GM23248 (cell line): Measurements from ENCODE around the gene DUS2. TPM values are rescaled to one million over a fixed set of nuclear protein-coding genes. Genes with fewer than 3 reads are reported as not detected.
"Not testable (repeated sequence)": the region's sequence is repeated elsewhere in the genome, so short reads cannot be mapped to it uniquely, and the experiment has no call there.

Experiments used
- DNase-seq: peaks from one replicate; pipeline ENCODE4 v3.0.0-alpha.2; 2015
- H2AFZ ChIP-seq: fragments of 200-600 bp; sonication (generic); 2 replicates; pipeline ENCODE4 v1.6.1; 2016; ENCODE audit warnings: antibody characterized with exemption
- H3F3A ChIP-seq: fragments of 200-600 bp; sonication (generic); 2 replicates; pipeline ENCODE4 v1.6.1; 2016; ENCODE audit warnings: mild to moderate bottlenecking, antibody characterized with exemption, mixed run types; ENCODE audit not compliant: insufficient read depth
- H3K27ac ChIP-seq: fragments of 200-600 bp; sonication (generic); 2 replicates; pipeline ENCODE4 v1.5.1; 2016; ENCODE audit warnings: mild to moderate bottlenecking
- H3K27me3 ChIP-seq: fragments of 200-600 bp; sonication (generic); replicated peaks from 2 replicates; pipeline ENCODE4 v1.6.1; 2016; ENCODE audit warnings: mild to moderate bottlenecking; ENCODE audit not compliant: insufficient read depth
- H3K36me3 ChIP-seq: fragments of 200-600 bp; sonication (generic); 2 replicates; pipeline ENCODE4 v1.6.1; 2016; ENCODE audit warnings: low read depth, mild to moderate bottlenecking
- H3K4me1 ChIP-seq: fragments of 200-600 bp; sonication (generic); 2 replicates; pipeline ENCODE4 v1.6.1; 2016; ENCODE audit warnings: mild to moderate bottlenecking; ENCODE audit not compliant: insufficient read depth
- H3K4me2 ChIP-seq: fragments of 200-600 bp; sonication (generic); one replicate; pipeline ENCODE4 v1.6.1; 2016; ENCODE audit warnings: mild to moderate bottlenecking; ENCODE audit not compliant: unreplicated experiment
- H3K4me3 ChIP-seq: fragments of 200-600 bp; sonication (generic); 2 replicates; pipeline ENCODE4 v1.5.1; 2016; ENCODE audit warnings: mild to moderate bottlenecking
- H3K79me2 ChIP-seq: fragments of 200-600 bp; sonication (generic); 2 replicates; pipeline ENCODE4 v1.6.1; 2016; ENCODE audit warnings: mild to moderate bottlenecking; ENCODE audit not compliant: insufficient read depth
- H3K9ac ChIP-seq: fragments of 200-600 bp; sonication (generic); 2 replicates; pipeline ENCODE4 v1.6.1; 2016; ENCODE audit warnings: mild to moderate bottlenecking
- H3K9me2 ChIP-seq: fragments of 200-600 bp; sonication (generic); 2 replicates; pipeline ENCODE4 v1.6.1; 2016; ENCODE audit warnings: mixed run types, mild to moderate bottlenecking, moderate library complexity; ENCODE audit not compliant: insufficient read depth
- H3K9me3 ChIP-seq: fragments of 200-600 bp; sonication (generic); one replicate; pipeline ENCODE4 v1.6.1; 2017; ENCODE audit warnings: low read depth
- H4K20me1 ChIP-seq: fragments of 200-600 bp; sonication (generic); 2 replicates; pipeline ENCODE4 v1.6.0; 2016; ENCODE audit not compliant: insufficient read depth
- EZH2 ChIP-seq: fragments of 200-600 bp; sonication (generic); IDR thresholded peaks from 2 replicates; pipeline ENCODE4 v1.6.1; 2018; ENCODE audit warnings: antibody characterized with exemption, mild to moderate bottlenecking; ENCODE audit not compliant: insufficient read depth, poor library complexity, severe bottlenecking
- EZH2phosphoT487 ChIP-seq: fragments of 200-600 bp; sonication (generic); IDR thresholded peaks from 2 replicates; pipeline ENCODE4 v1.6.1; 2018; ENCODE audit warnings: antibody characterized with exemption, moderate library complexity, mild to moderate bottlenecking, low read depth; ENCODE audit not compliant: insufficient read depth
- WGBS, 2 experiments: methylation state at CpG; one replicate each; pipeline ENCODE4 v1.1.6; 2015 to 2017; ENCODE audit warnings: low lambda C conversion rate in 2 of 2, low coverage in 1 of 2; ENCODE audit errors: missing lambda C conversion rate in 2 of 2; 5-methylcytosine and 5-hydroxymethylcytosine counted together
- in situ Hi-C: fragments of 300-500 bp; cut with MboI; formaldehyde crosslinking; loops from 2 replicates; pipeline ENCODE4 v1.15.0; 2020
- polyA plus RNA-seq: library from polyadenylated mRNA; unstranded; fragments of >200 nt; fragmentation: Nextera tagmentation; extraction: Ambion mirVana; gene quantifications from 2 replicates; pipeline ENCODE4 v1.2.1, GENCODE V29; 2016
- total RNA-seq: library from RNA; depleted of rRNA; stranded (reverse); fragments of >200 nt; shearing (Covaris generic); gene quantifications from 2 replicates; pipeline ENCODE4 v1.2.3, GENCODE V29; 2014

The DUS2 gene
- total and polyA plus RNA-seq, 2 experiments from 2014 or later, result 14.0 to 18.4 TPM

DNA sequence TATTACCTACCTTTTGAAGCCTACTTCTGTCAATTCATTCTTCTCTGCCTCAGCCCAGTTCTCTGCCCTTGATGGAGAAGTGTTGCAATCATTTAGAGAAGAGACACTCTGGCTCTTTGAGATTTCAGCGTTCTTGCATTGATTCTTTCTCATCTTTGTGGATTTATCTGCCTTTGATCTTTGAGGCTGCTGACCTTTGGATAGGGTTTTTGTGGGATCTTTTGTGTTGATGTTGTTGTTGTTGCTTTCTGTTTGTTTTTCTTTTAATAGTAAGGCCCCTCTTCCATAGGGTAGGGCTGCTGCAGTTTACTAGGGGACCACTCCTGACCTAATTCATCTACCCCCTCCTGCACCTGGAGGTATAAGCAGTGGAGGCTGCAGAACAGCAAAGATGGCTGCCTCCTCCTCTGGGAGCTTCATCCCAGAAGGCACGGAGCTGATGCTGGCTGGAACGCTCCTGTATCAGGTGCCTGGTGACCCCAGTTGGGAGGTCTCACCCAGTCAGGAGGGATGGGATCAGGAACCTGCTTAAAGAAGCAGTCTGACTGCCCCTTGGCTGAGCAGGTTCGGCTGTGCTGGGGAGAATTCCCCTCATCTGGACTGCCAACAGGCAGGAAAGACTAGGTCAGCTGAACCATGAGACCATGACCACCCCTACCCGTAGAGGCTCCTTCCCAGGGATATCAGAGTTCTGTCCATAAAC is 90.1 kb downstream of the DUS2 start:
- H3K27me3 ChIP-seq, result no peaks in the 10 kb centered on the region
- H3K4me3 ChIP-seq, result no peak overlapping the region
- H3K36me3 ChIP-seq, result no peaks in the 10 kb centered on the region
- H3K9ac ChIP-seq, result no peak overlapping the region
- H3K4me2 ChIP-seq, result no peak overlapping the region
- H3K9me3 ChIP-seq, result no peaks in the 10 kb centered on the region
- no peak overlapping the region for H2AFZ ChIP-seq
- TF ChIP-seq EZH2phosphoT487 (no peak), EZH2 (no peak)
- no peak overlapping the region for H3K27ac ChIP-seq
- WGBS, 2 experiments, result 88 to 96% methylated on average over 5 of the region's 5 CpGs
- peaks cover 100% of the 10 kb centered on the region for H3K79me2 ChIP-seq
- H4K20me1 ChIP-seq, result no peaks in the 10 kb centered on the region; the same call in 1 of the 2 replicates
- H3K4me1 ChIP-seq, result no peaks in the 10 kb centered on the region
- in situ Hi-C loops, result no loop called here
- DNase-seq, result no peak
- H3F3A ChIP-seq, result no peaks in the 10 kb centered on the region
- no peaks in the 10 kb centered on the region for H3K9me2 ChIP-seq

DNA sequence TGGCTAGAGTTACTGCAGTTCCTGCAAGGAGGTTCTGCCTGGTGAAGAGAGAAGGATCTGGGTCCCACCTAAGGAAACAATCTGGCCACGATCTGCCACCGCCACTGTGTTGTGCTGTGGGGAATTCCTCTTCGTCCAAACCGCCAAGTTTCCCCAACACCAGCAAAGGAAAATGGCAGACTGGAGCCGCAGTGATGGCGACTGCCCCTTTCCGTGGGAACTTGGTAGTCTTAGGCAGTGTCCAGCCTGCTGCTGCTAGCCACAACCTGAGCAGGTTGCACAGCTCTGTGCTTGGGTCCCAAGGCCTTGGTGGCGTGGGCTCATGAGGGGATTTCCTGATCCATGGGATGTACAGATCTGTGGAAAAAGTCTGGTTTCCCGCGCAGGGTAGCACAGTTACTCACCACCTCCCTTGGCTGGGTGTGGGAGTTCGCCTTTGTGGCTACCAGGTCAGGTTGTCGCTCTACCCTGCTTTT is 90.7 kb downstream of the DUS2 start:
- H2AFZ ChIP-seq, result no peak overlapping the region
- H3K9me3 ChIP-seq, result no peaks in the 10 kb centered on the region
- no peaks in the 10 kb centered on the region for H3K36me3 ChIP-seq
- H3K27me3 ChIP-seq, result no peaks in the 10 kb centered on the region
- no peak overlapping the region for H3K4me2 ChIP-seq
- no peak overlapping the region for H3K27ac ChIP-seq
- DNase-seq, result no peak
- no peaks in the 10 kb centered on the region for H3F3A ChIP-seq
- 97% methylated on average over 10 to 12 of the region's 12 CpGs for WGBS, 2 experiments
- no peaks in the 10 kb centered on the region for H3K9me2 ChIP-seq
- H3K4me1 ChIP-seq, result no peaks in the 10 kb centered on the region
- no peak for TF ChIP-seq EZH2phosphoT487
- TF ChIP-seq EZH2, result no peak
- in situ Hi-C loops, result no loop called here
- H3K79me2 ChIP-seq, result peaks cover 100% of the 10 kb centered on the region
- H3K4me3 ChIP-seq, result no peak overlapping the region
- H4K20me1 ChIP-seq, result no peaks in the 10 kb centered on the region; the same call in 1 of the 2 replicates
- H3K9ac ChIP-seq, result no peak overlapping the region

- H4K20me1 ChIP-seq, in situ Hi-C loops, H3K36me3 ChIP-seq, H3K4me3 ChIP-seq, H3K9me3 ChIP-seq, H3K9ac ChIP-seq, H3K9me2 ChIP-seq, H3K27ac ChIP-seq, H2AFZ ChIP-seq, H3K4me1 ChIP-seq, H3F3A ChIP-seq, H3K4me2 ChIP-seq, H3K27me3 ChIP-seq: not testable (repeated sequence)
- peaks cover 100% of the 10 kb centered on the region for H3K79me2 ChIP-seq
- DNase-seq, result peak; percentile 3
- WGBS, 2 experiments, result 85 to 89% methylated on average over 8 of the region's 8 CpGs
Measured at GRCh38 chr16:68114939-68115338, 91.9 kb downstream of the DUS2 start.

DNA sequence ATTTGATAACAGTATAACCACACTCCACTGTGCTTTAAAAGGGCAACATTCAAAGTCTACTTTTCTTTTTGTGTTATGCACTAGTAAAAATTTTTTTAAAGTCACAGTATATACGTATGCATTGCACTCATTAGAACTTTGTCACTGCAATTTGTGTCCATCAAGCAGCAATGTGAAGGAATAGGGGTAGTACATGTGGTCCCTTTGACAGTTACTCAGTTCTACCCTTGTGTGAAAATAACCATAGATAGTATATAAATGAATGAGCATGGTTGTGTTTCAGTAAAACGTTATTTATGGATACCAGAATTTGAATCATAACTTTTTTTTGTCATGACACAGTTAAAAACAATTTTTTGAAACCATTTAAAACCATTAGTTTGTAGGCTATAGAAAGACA is 92.8 kb downstream of the DUS2 start:
- WGBS, 2 experiments, result 85 to 89% methylated on average over 2 of the region's 2 CpGs
- no peak for DNase-seq
- H3K27me3 ChIP-seq, result no peaks in the 10 kb centered on the region
- no peak overlapping the region for H2AFZ ChIP-seq
- no peaks in the 10 kb centered on the region for H3F3A ChIP-seq
- H3K9ac ChIP-seq, result no peak overlapping the region
- no peaks in the 10 kb centered on the region; the same call in 1 of the 2 replicates for H4K20me1 ChIP-seq
- no peaks in the 10 kb centered on the region for H3K9me2 ChIP-seq
- no peaks in the 10 kb centered on the region for H3K36me3 ChIP-seq
- H3K27ac ChIP-seq, result no peak overlapping the region
- no peak overlapping the region for H3K4me3 ChIP-seq
- TF ChIP-seq EZH2phosphoT487 (no peak), EZH2 (no peak)
- H3K4me2 ChIP-seq, result no peak overlapping the region
- in situ Hi-C loops, result no loop called here
- no peaks in the 10 kb centered on the region for H3K9me3 ChIP-seq
- H3K4me1 ChIP-seq, result no peaks in the 10 kb centered on the region
- H3K79me2 ChIP-seq, result peaks cover 100% of the 10 kb centered on the region
